Sigmoid colon (tissue), 7 donors: ENCODE results near the gene SLC35F4. TPM values are rescaled to one million over a fixed set of nuclear protein-coding genes. Genes with fewer than 3 reads are reported as not detected.

Experiments
- DNase-seq: peaks from one replicate; pipeline ENCODE4 v3.0.0-alpha.2; 2019
- H3K27ac ChIP-seq, 4 donors: fragments of 200-600 bp; sonication (generic); one replicate each; pipeline ENCODE4 v1.5.1; 2016 to 2019; ENCODE audit warnings: mild to moderate bottlenecking in 1 of 4
- H3K27me3 ChIP-seq, 3 donors: fragments of 200-600 bp; sonication (generic); one replicate each; pipeline ENCODE4 v1.5.1; 2019; ENCODE audit warnings: mild to moderate bottlenecking in 1 of 3
- H3K36me3 ChIP-seq, 4 donors: fragments of 200-600 bp; sonication (generic); one replicate each; pipeline ENCODE4 v1.5.1; 2016 to 2019
- H3K4me1 ChIP-seq, 4 donors: fragments of 200-600 bp; sonication (generic); one replicate each; pipeline ENCODE4 v1.5.1; 2017 to 2019
- H3K4me3 ChIP-seq, 4 donors: fragments of 200-600 bp; sonication (generic); one replicate each; pipeline ENCODE4 v1.5.1; 2017 to 2019; ENCODE audit warnings: mild to moderate bottlenecking in 2 of 4, moderate library complexity in 1 of 4
- H3K9me3 ChIP-seq, 4 donors: fragments of 200-600 bp in 3 of 4; sonication (generic) in 3 of 4; one replicate each; pipeline versions ENCODE4 v1.5.1 to v1.6.1; 2013 to 2019
- EP300 ChIP-seq, 4 donors: sonication (generic); formaldehyde crosslinking; IDR thresholded peaks; one replicate each; pipeline ENCODE4 v1.6.1; 2017; ENCODE audit warnings: antibody characterized with exemption in 4 of 4
- POLR2A ChIP-seq, 2 donors: fragments of 450-650 bp; IDR thresholded peaks; one replicate each; pipeline ENCODE4 v1.6.1; 2016; ENCODE audit warnings: antibody characterized with exemption in 2 of 2, mild to moderate bottlenecking in 2 of 2, moderate library complexity in 2 of 2
- POLR2AphosphoS5 ChIP-seq, 4 donors: sonication (generic); formaldehyde crosslinking; IDR thresholded peaks; one replicate each; pipeline ENCODE4 v1.6.1; 2017; ENCODE audit warnings: antibody characterized with exemption in 4 of 4
- WGBS, 2 donors: extraction: QIAGEN DNeasy Blood & Tissue Kit; methylation state at CpG; one replicate each; pipeline ENCODE4 v1.1.7; 2013; 5-methylcytosine and 5-hydroxymethylcytosine counted together
- intact Hi-C: fragments of 100-400 bp; cut with DNase I; formaldehyde crosslinking; loops from one replicate; pipeline ENCODE4 v1.15.1; 2023
- polyA plus RNA-seq, 3 donors: library from polyadenylated mRNA; stranded (reverse); fragments of 200-250 nt; gene quantifications; one replicate each; pipeline ENCODE4 v1.2.3, GENCODE V29; 2013
- total RNA-seq, 4 donors: library from RNA; depleted of rRNA; stranded (reverse); fragments of >200 nt; gene quantifications; one replicate each; pipeline ENCODE4 v1.1.0, GENCODE V29; 2016
- TF ChIP-seq, protein P1 (sequence below), 4 experiments: fragments of 450-650 bp in 3 of 4; fragments of 200-600 bp in 1 of 4; IDR thresholded peaks; one replicate each; pipeline ENCODE4 v1.5.1; 2016 to 2019; ENCODE audit warnings: antibody characterized with exemption in 4 of 4, mild to moderate bottlenecking in 3 of 4, moderate library complexity in 2 of 4
- donor health status: healthy with polysubstance abuse.
- donor health status: Bipolar disorder and iron deficiency.
- donor health status: healthy.

SLC35F4 gene
- total and polyA plus RNA-seq, 7 donors: not detected

DNA sequence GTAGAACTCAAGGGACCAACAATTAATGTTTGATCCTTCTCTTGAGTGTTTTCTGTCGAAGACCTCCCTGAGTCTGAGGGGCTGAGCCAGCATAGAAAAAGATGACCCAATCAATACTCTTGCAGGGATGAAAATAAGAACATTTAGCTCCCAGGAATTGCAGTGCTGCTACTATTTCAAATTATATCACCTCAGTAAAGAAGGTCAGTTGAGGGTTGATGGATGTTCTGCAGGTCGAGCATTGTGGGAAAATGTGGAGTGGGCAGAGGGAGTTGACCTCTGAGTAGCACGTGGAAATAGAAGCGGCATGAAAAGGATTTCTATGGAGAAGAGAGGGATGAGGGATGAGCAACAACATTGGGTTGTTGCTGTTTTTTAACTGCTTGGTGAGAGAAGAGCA, 297.3 kb downstream of the SLC35F4 start:
- TF ChIP-seq, protein P1, sequence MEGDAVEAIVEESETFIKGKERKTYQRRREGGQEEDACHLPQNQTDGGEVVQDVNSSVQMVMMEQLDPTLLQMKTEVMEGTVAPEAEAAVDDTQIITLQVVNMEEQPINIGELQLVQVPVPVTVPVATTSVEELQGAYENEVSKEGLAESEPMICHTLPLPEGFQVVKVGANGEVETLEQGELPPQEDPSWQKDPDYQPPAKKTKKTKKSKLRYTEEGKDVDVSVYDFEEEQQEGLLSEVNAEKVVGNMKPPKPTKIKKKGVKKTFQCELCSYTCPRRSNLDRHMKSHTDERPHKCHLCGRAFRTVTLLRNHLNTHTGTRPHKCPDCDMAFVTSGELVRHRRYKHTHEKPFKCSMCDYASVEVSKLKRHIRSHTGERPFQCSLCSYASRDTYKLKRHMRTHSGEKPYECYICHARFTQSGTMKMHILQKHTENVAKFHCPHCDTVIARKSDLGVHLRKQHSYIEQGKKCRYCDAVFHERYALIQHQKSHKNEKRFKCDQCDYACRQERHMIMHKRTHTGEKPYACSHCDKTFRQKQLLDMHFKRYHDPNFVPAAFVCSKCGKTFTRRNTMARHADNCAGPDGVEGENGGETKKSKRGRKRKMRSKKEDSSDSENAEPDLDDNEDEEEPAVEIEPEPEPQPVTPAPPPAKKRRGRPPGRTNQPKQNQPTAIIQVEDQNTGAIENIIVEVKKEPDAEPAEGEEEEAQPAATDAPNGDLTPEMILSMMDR (IDR thresholded peaks at IDR 0.05): no peak
- TF ChIP-seq POLR2A (IDR thresholded peaks at IDR 0.05): no peak
- no peak for TF ChIP-seq POLR2AphosphoS5 (IDR thresholded peaks at IDR 0.05)
- no peak for TF ChIP-seq EP300 (IDR thresholded peaks at IDR 0.05)
- no peaks in the 10 kb centered on the region for H3K36me3 ChIP-seq
- WGBS, 2 donors: 79 to 86% methylated on average over 4 of the region's 4 CpGs
- no peaks in the 10 kb centered on the region for H3K9me3 ChIP-seq
- H3K27ac ChIP-seq: no peak overlapping the region
- intact Hi-C loops: no loop called here
- H3K4me3 ChIP-seq: no peak overlapping the region
- H3K4me1 ChIP-seq: no peaks in the 10 kb centered on the region
- H3K27me3 ChIP-seq: no peaks in the 10 kb centered on the region
- no peak for DNase-seq

DNA sequence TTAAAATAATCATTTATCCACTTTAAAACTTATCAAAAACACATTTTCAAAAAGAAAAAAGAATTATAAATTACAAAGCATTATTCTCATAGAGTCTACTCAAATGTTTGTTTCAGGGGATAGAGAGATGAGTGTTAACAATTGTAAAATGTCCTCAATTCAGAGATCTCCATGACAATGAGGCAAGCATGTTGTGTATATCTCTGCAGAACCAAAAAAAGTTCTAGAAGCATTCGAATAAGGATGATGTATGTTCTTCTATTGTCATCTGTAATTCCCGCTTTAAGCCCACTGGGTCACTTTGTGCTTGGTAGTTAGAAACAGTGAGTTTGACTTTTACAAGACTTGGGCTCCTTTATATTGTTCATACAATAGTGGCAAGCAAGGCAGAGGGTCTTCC, 298.7 kb downstream of the SLC35F4 start:
- intact Hi-C loops: no loop called here
- no peaks in the 10 kb centered on the region for H3K36me3 ChIP-seq
- H3K27me3 ChIP-seq: no peaks in the 10 kb centered on the region
- no peak for DNase-seq
- 89 to 91% methylated on average over 2 of the region's 2 CpGs for WGBS, 2 donors
- no peaks in the 10 kb centered on the region for H3K4me1 ChIP-seq
- H3K9me3 ChIP-seq: no peaks in the 10 kb centered on the region
- H3K4me3 ChIP-seq: no peak overlapping the region
- no peak overlapping the region for H3K27ac ChIP-seq
- TF ChIP-seq EP300 (IDR thresholded peaks at IDR 0.05) (no peak), POLR2A (IDR thresholded peaks at IDR 0.05) (no peak), POLR2AphosphoS5 (IDR thresholded peaks at IDR 0.05) (no peak)
- TF ChIP-seq, protein P1 (IDR thresholded peaks at IDR 0.05): no peak

DNA sequence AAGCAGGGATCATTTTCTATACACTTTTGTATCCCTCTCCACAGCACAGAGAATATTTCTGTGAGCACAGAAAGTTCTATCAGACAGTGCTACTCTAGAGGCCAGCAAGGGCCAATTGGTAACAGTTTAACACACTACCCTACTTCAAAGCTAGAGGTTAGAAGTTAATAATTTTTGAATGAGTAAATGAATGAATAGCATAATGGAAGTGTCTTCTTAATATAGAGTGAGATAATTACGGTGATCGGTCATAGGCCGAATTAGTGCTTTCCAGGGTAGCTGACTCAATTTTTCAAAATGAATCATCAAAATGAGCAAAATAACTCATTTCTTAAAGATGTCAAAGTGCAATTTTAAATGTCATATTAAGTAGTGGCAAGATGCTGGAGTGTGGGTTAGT, 305.2 kb downstream of the SLC35F4 start:
- H3K36me3 ChIP-seq: no peaks in the 10 kb centered on the region
- 89% methylated on average over 3 of the region's 3 CpGs for WGBS, 2 donors
- no peak overlapping the region for H3K27ac ChIP-seq
- H3K9me3 ChIP-seq: no peaks in the 10 kb centered on the region
- H3K4me1 ChIP-seq: no peaks in the 10 kb centered on the region
- TF ChIP-seq, protein P1 (IDR thresholded peaks at IDR 0.05): no peak
- TF ChIP-seq POLR2A (IDR thresholded peaks at IDR 0.05): no peak
- TF ChIP-seq EP300 (IDR thresholded peaks at IDR 0.05): no peak
- no peak for TF ChIP-seq POLR2AphosphoS5 (IDR thresholded peaks at IDR 0.05)
- no peaks in the 10 kb centered on the region for H3K27me3 ChIP-seq
- H3K4me3 ChIP-seq: no peak overlapping the region
- intact Hi-C loops: no loop called here
- no peak for DNase-seq

DNA sequence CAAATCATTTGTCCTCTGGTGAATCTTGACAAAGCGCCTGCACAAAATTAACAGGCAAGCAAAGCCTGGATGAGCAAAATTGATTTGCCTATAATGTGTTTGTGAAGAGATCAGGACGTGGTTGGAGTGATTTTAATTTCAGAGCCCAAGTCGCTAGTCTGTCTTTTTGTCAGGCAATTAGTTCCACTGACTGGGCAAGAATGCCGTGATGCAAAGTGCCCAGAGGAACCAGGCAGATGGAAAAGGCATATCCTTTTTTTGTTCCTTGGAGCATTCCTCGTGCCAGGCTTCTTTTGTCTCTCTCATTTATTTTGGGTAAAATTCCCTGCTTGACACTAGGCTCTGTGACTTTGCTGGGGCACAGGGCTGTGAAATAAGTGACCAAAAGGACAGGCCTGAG, 306.3 kb downstream of the SLC35F4 start:
- Histone ChIP-seq H3K9me3 (peaks cover 0 to 2% (median 0%) of the 10 kb centered on the region in 4 donors), H3K4me3 (no peak overlapping the region), H3K36me3 (no peaks in the 10 kb centered on the region), H3K27me3 (no peaks in the 10 kb centered on the region), H3K27ac (no peak overlapping the region), H3K4me1 (no peaks in the 10 kb centered on the region)
- no peak for TF ChIP-seq POLR2AphosphoS5 (IDR thresholded peaks at IDR 0.05)
- no peak for TF ChIP-seq EP300 (IDR thresholded peaks at IDR 0.05)
- intact Hi-C loops: no loop called here
- 69 to 79% methylated on average over 5 of the region's 5 CpGs for WGBS, 2 donors
- DNase-seq: no peak

DNA sequence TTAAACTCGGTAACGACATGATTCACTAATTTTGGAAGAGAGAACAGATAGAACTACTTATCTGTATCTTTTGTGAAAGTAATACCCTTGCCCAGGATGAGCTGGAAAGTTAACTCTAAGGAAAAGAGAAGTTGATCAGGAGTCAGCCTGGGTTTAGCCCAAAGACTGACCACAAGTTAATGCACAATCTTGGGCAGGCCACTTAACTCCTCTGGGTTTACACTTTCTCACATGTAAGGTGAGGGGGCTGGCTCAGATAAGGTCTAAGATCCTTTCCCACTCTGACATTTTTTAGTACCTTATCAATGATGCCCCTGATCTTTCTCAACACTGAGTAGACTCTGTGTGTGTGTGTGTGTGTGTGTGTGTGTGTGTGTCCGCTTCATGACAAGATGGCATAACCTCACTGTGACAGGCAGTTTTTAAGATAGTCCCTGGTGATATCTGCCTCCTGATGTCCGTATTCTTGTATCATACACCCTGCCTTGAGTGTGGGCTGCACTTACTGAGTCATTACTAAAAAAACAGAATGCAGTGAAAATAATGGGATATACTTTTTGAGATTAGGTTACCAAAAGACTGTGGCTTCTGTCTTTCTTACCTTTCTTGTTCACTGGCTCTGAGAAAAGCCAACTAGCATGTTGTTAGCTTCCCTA, 316.0 kb downstream of the SLC35F4 start:
- Histone ChIP-seq H3K27me3 (no peaks in the 10 kb centered on the region), H3K27ac (no peak overlapping the region), H3K4me3 (no peak overlapping the region), H3K9me3 (peaks cover 0 to 16% (median 5%) of the 10 kb centered on the region in 4 donors), H3K36me3 (no peaks in the 10 kb centered on the region), H3K4me1 (no peaks in the 10 kb centered on the region)
- no peak for TF ChIP-seq EP300 (IDR thresholded peaks at IDR 0.05)
- whole genome bisulfite sequencing, 2 donors: 87% methylated on average over 4 of the region's 4 CpGs
- no peak for DNase-seq
- intact Hi-C loops: no loop called here

DNA sequence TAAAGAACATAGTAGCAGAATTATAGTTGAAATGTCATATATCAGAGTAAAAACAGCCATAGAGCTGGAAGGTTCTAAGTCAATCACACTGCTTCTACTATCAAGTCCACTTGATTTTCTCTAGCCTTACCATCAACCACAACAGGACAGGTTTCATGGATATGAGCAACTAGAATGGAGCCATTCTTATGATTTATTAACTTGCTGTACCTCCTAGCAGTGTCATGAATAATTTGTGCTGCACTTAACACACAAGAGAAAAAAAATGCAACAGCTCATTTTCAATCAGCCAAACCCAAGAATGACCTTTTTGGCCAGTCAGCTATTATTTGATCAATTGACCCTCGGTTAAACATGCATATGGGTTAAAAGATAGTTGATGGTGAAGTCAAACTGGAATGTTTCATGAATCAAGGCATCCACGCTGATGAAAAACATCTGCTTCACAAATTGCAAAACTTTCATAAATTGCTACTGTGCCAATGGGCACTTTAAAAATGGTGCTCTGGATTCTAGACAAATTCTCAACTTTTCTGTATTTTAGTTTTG, 316.8 kb downstream of the SLC35F4 start:
- no peaks in the 10 kb centered on the region for H3K4me1 ChIP-seq
- H3K36me3 ChIP-seq: no peaks in the 10 kb centered on the region
- TF ChIP-seq, protein P1 (IDR thresholded peaks at IDR 0.05): no peak
- TF ChIP-seq EP300 (IDR thresholded peaks at IDR 0.05) (no peak), POLR2AphosphoS5 (IDR thresholded peaks at IDR 0.05) (no peak), POLR2A (IDR thresholded peaks at IDR 0.05) (no peak)
- H3K27ac ChIP-seq: no peak overlapping the region
- peaks cover 0 to 10% (median 3%) of the 10 kb centered on the region in 4 donors for H3K9me3 ChIP-seq
- intact Hi-C loops: no loop called here
- WGBS, 2 donors: 68 to 79% methylated on average over 2 of the region's 2 CpGs
- H3K4me3 ChIP-seq: no peak overlapping the region
- no peak for DNase-seq
- H3K27me3 ChIP-seq: no peaks in the 10 kb centered on the region
